HepG2 (cell line): ENCODE measurements around the gene TMEM204. TPM values are rescaled to one million over a fixed set of nuclear protein-coding genes. Genes with fewer than 3 reads are reported as not detected.

Experiments used
- ATAC-seq: fragments of 200-7000 bp; cut with Tn5 transposase; 3 replicates; pipeline ENCODE4 v1.9.1; 2020; ENCODE audit warnings: mild to moderate bottlenecking, moderate library complexity
- BruUV-seq: library from RNA; stranded (reverse); fragments of 400-500 nt; replicated peaks from 2 replicates; lab custom pipeline; 2021; lab: Mats Ljungman, UMichigan
- CTCF ChIA-PET: fragments of 300-600 bp; formaldehyde crosslinking; extraction: SDS; loops from one replicate; lab custom pipeline; 2021; ENCODE audit warnings: low total read pairs, inconsistent platforms, low intra/inter-chr PET ratio; lab: Yijun Ruan, JAX
- POLR2A ChIA-PET: fragments of 350-600 bp; sonication (Branson Sonifier 250); formaldehyde crosslinking; loops from one replicate; lab custom pipeline; 2020; ENCODE audit warnings: antibody characterized with exemption, inconsistent platforms; lab: Yijun Ruan, JAX
- DNase-seq: peaks from one replicate; pipeline ENCODE4 v3.0.0-alpha.2; 2015; ENCODE audit warnings: low spot score
- FAIRE-seq: peaks from 3 replicates; lab custom pipeline; 2011; peaks lifted over from hg19 to GRCh38; lab: Jason Lieb, UNC
- H2AFZ ChIP-seq: one replicate; pipeline ENCODE4 v1.6.1; 2011; ENCODE audit warnings: low read length, inconsistent platforms
- H3K27ac ChIP-seq: fragments of 300-600 bp; 3 replicates; pipeline ENCODE4 v1.8.0; 2011; ENCODE audit warnings: mixed run types, mild to moderate bottlenecking, mixed read lengths, low read length, inconsistent platforms; ENCODE audit not compliant: insufficient read depth; ENCODE audit errors: extremely low read length
- H3K27me3 ChIP-seq, 2 experiments: fragments of 200-600 bp in 1 of 2; 2 replicates in 1 of 2; 3 replicates in 1 of 2; pipeline versions ENCODE4 v1.6.0 to v1.8.0; 2011; ENCODE audit warnings: low read length in 2 of 2, mild to moderate bottlenecking in 2 of 2, moderate library complexity in 2 of 2, inconsistent platforms in 1 of 2; ENCODE audit not compliant: insufficient read depth in 2 of 2, control insufficient read depth in 1 of 2
- H3K36me3 ChIP-seq, 2 experiments: fragments of 200-600 bp in 1 of 2; replicated peaks in 1 of 2; 2 replicates in 1 of 2; 3 replicates in 1 of 2; pipeline versions ENCODE4 v1.5.1 to v1.8.0; 2011; ENCODE audit warnings: low read length in 2 of 2, inconsistent platforms in 1 of 2; ENCODE audit not compliant: insufficient read depth in 2 of 2, control insufficient read depth in 1 of 2
- H3K4me1 ChIP-seq: 2 replicates; pipeline ENCODE4 v1.5.1; 2012; ENCODE audit warnings: low read length, inconsistent platforms; ENCODE audit not compliant: insufficient read depth
- H3K4me2 ChIP-seq: 2 replicates; pipeline ENCODE4 v1.6.0; 2011; ENCODE audit warnings: low read depth, low read length, inconsistent platforms
- H3K4me3 ChIP-seq, 3 experiments: fragments of 200-600 bp in 1 of 3; sonication (generic), shearing (Covaris generic) in 1 of 3; replicated peaks in 1 of 3; 2 replicates each; pipeline ENCODE4 v1.5.1; 2011 to 2016; ENCODE audit warnings: low read length in 3 of 3, inconsistent platforms in 2 of 3, low read depth in 2 of 3, mild to moderate bottlenecking in 2 of 3, control low read depth in 1 of 3, mixed read lengths in 1 of 3; ENCODE audit not compliant: insufficient read depth in 1 of 3
- H3K79me2 ChIP-seq: one replicate; pipeline ENCODE4 v1.6.1; 2011; ENCODE audit warnings: low read length, inconsistent platforms; ENCODE audit not compliant: insufficient read depth
- H3K9ac ChIP-seq: 2 replicates; pipeline ENCODE4 v1.6.0; 2011; ENCODE audit warnings: mild to moderate bottlenecking, low read depth, low read length, inconsistent platforms; ENCODE audit not compliant: insufficient read depth
- H3K9me3 ChIP-seq: 2 replicates; pipeline ENCODE4 v1.5.1; 2012; ENCODE audit warnings: mild to moderate bottlenecking, low read length
- H4K20me1 ChIP-seq: 2 replicates; pipeline ENCODE4 v1.6.0; 2011; ENCODE audit warnings: inconsistent platforms, mild to moderate bottlenecking, low read length, moderate library complexity; ENCODE audit not compliant: insufficient read depth
- FOSL1 ChIP-seq: sonication (generic); formaldehyde crosslinking; IDR thresholded peaks from 2 replicates; pipeline ENCODE4 v1.9.0; 2021; ENCODE audit warnings: missing genetic modification reagents, borderline replicate concordance
- SATB2 ChIP-seq: sonication (generic); formaldehyde crosslinking; IDR thresholded peaks from 2 replicates; pipeline ENCODE4 v1.5.0; 2020; ENCODE audit warnings: missing genetic modification reagents
- SMC3 ChIP-seq: IDR thresholded peaks from 2 replicates; pipeline ENCODE4 v1.6.1; 2011; ENCODE audit warnings: low read length, improper control_type of control experiment
- ZSCAN9 ChIP-seq: IDR thresholded peaks from 2 replicates; pipeline ENCODE4 v1.6.1; 2016; ENCODE audit warnings: borderline replicate concordance
- WGBS: methylation state at CpG from one replicate; pipeline ENCODE4 v1.1.6; 2017; ENCODE audit warnings: low lambda C conversion rate; 5-methylcytosine and 5-hydroxymethylcytosine counted together
- in situ Hi-C: cut with HindIII; loops from 2 replicates; pipeline ENCODE4 v1.10.0; 2017; ENCODE audit warnings: low pct_unique_long_range_greater_than_20kb; ENCODE audit not compliant: extremely low pct_ligation_motif_present
- intact Hi-C: fragments of 100-400 bp; cut with micrococcal nuclease; formaldehyde crosslinking; loops from one replicate; pipeline ENCODE4 v1.10.0; 2022; ENCODE audit not compliant: unreplicated experiment
- polyA plus RNA-seq, 8 experiments: library from polyadenylated mRNA; depleted of rRNA in 3 of 8; stranded (reverse) in 7 of 8; unstranded in 1 of 8; fragments of >200 nt; fragmentation: Illumina TruSeq in 4 of 8; extraction: Trizol in 4 of 8; gene quantifications; 2 replicates each; pipeline versions ENCODE4 v1.2.1 to v1.2.3, GENCODE V29; 2011 to 2016; ENCODE audit warnings: low read depth in 4 of 8, missing spikeins in 1 of 8, mixed read lengths in 1 of 8; ENCODE audit not compliant: insufficient read depth in 1 of 8
- total RNA-seq, 5 experiments: library from RNA; depleted of rRNA; stranded (reverse); fragments of >200 nt; fragmentation: Illumina TruSeq; extraction: Trizol; gene quantifications; 2 replicates each; pipeline ENCODE4 v1.2.3, GENCODE V29; 2016; ENCODE audit warnings: low read depth in 1 of 5
- TF ChIP-seq, protein P1 (sequence below): sonication (generic); formaldehyde crosslinking; IDR thresholded peaks from 2 replicates; pipeline ENCODE4 v1.9.0; 2022; ENCODE audit warnings: missing genetic modification reagents, mild to moderate bottlenecking, borderline replicate concordance
- TF ChIP-seq, protein P2 (sequence below): sonication (generic); formaldehyde crosslinking; IDR thresholded peaks from 2 replicates; pipeline ENCODE4 v1.4.0; 2020; ENCODE audit warnings: mild to moderate bottlenecking, missing genetic modification reagents, borderline replicate concordance
- TF ChIP-seq, protein P3 (sequence below): sonication (generic); formaldehyde crosslinking; IDR thresholded peaks from 2 replicates; pipeline ENCODE4 v1.9.0; 2022; ENCODE audit warnings: low read depth, missing genetic modification reagents
- TF ChIP-seq, protein P4 (sequence below): sonication (generic); formaldehyde crosslinking; IDR thresholded peaks from 2 replicates; pipeline ENCODE4 v1.9.0; 2021; ENCODE audit warnings: missing genetic modification reagents, mild to moderate bottlenecking, borderline replicate concordance

TMEM204 gene
- total and polyA plus RNA-seq, 2 of the 13 experiments (the other 11 are each of a cell fraction or from before 2014, with no cell fraction given) = not detected

DNA sequence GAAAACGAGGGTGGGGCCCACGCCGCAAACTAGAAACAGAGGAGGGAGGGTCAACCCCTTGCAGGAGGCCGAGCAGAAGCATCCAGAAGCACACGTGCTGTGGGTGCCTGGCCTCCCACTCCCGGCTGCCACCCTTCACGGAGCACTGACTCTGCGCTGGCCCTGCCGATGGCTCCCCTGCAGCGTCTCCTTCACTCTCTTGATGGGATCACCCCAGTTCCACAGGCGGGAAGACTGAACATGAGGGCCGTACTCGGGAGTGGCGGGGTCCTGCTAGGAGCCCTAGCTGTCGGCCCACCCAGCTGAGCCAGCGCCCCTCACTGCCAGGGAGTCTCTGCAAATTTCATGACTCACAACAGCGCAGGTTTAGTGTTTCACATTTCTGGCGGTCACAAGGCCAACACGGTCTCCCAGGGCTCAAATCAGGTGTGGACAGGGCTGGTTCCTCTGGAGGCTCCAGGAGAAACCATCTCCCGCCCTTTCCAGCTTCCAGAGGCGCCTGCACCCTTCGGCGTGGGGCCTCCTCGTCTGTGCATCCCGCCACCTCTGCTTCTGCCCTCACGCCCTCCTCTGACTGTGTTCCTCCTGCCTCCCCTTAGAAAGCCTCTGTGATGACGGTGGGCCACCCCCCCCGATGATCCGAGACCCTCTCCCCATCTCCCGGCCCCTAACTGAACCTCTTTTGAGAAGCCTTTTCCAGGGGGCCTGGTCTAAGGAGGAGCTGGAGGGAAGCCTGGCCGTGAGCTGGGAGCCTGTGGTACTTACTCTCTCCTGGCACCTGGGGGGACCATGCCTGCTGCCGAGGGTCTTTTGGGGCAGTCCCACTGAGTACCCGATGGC is 46.7 kb upstream of the TMEM204 start:
- peak overlapping the region; percentile 34; the same call in 1 of the 2 replicates for H3K9ac ChIP-seq
- H3K4me2 ChIP-seq = peak overlapping the region; percentile 7; the same call in 1 of the 2 replicates
- H4K20me1 ChIP-seq = no peaks in the 10 kb centered on the region
- ChIA-PET POLR2A (interaction anchor here (0.7 kb wide), 1 partner anchor 9 kb away, joined by 4 read pairs; no protein-coding TSS in a partner anchor), CTCF (no interaction called here)
- DNase-seq = no peak
- in situ Hi-C loops = no loop called here
- peak overlapping the region in 1 of 3 experiments; percentile 3; a peak in 1 of 6 replicates for H3K4me3 ChIP-seq
- no TSS peak for BruUV-seq
- peaks cover 17% of the 10 kb centered on the region for H3K4me1 ChIP-seq
- 39% methylated on average over 19 of the region's 33 CpGs for WGBS
- no peak overlapping the region for H3K27ac ChIP-seq
- intact Hi-C loops = no loop called here
- H3K27me3 ChIP-seq = peaks cover 8 to 55% of the 10 kb centered on the region in 2 experiments
- peak; percentile 22 for ATAC-seq
- no peaks in the 10 kb centered on the region for H3K36me3 ChIP-seq
- FAIRE-seq = no peak
- H3K79me2 ChIP-seq = no peaks in the 10 kb centered on the region
- H3K9me3 ChIP-seq = no peaks in the 10 kb centered on the region
- H2AFZ ChIP-seq = no peak overlapping the region
- no peak for TF ChIP-seq ZSCAN9 (CRISPR knock-in tag)
- TF ChIP-seq, protein P1, sequence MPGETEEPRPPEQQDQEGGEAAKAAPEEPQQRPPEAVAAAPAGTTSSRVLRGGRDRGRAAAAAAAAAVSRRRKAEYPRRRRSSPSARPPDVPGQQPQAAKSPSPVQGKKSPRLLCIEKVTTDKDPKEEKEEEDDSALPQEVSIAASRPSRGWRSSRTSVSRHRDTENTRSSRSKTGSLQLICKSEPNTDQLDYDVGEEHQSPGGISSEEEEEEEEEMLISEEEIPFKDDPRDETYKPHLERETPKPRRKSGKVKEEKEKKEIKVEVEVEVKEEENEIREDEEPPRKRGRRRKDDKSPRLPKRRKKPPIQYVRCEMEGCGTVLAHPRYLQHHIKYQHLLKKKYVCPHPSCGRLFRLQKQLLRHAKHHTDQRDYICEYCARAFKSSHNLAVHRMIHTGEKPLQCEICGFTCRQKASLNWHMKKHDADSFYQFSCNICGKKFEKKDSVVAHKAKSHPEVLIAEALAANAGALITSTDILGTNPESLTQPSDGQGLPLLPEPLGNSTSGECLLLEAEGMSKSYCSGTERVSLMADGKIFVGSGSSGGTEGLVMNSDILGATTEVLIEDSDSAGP (CRISPR knock-in tag) = 0 out of 2 replicates have a peak, but pooled peaks have one; percentile 27

DNA sequence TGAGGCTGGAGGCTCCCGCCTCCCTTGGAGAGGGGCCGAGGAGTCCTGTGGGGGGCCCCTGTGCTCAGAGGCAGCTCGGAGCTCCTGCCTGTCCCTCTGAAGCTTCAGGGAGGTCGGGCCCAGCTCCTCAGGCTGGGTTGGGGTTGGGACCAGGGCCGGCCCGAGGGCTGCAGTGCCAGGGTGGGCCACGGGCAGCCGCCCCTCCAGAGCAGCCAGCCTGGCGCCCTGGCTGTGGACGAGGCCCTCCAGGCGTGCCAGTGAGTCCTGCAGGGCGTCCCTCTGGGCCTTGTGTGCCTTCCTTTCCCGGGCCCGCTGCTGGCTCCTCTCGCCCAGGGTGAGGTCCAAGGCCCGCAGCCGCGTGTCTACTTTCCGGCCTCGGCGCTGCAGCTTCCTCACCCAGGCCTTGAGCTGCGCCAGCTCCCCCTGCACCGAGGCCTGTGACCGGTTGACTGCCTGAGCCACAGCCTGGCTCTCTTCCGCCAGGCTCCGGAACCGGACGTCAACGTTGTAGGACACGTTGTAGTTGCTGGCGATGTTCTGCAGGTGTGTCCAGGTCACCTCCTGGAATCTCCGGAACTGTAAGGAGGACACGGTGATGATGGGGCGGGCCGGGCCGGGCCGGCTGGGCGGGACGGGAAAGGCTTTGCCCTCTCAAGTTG is 45.9 kb upstream of the TMEM204 start:
- H4K20me1 ChIP-seq = no peaks in the 10 kb centered on the region
- WGBS = 50% methylated on average over 6 of the region's 39 CpGs
- peaks cover 3 to 48% of the 10 kb centered on the region in 2 experiments; a peak in 4 of 5 replicates for H3K27me3 ChIP-seq
- intact Hi-C loops = no loop called here
- FAIRE-seq = no peak
- no peaks in the 10 kb centered on the region for H3K79me2 ChIP-seq
- DNase-seq = no peak
- no TSS peak for BruUV-seq
- no peak overlapping the region for H3K27ac ChIP-seq
- peak; percentile 32 for ATAC-seq
- no peak overlapping the region for H2AFZ ChIP-seq
- ChIA-PET POLR2A (no interaction called here), CTCF (no interaction called here)
- in situ Hi-C loops = no loop called here
- no peaks in the 10 kb centered on the region for H3K9me3 ChIP-seq
- peak overlapping the region in 1 of 3 experiments; percentile 3; a peak in 1 of 6 replicates for H3K4me3 ChIP-seq
- no peaks in the 10 kb centered on the region for H3K36me3 ChIP-seq
- H3K9ac ChIP-seq = peak overlapping the region; percentile 34; the same call in 1 of the 2 replicates
- peak overlapping the region; percentile 7; the same call in 1 of the 2 replicates for H3K4me2 ChIP-seq
- peaks cover 23% of the 10 kb centered on the region for H3K4me1 ChIP-seq
- TF ChIP-seq SMC3 (no peak), SATB2 (no peak), FOSL1 (CRISPR knock-in tag) (no peak)
- TF ChIP-seq, protein P2, sequence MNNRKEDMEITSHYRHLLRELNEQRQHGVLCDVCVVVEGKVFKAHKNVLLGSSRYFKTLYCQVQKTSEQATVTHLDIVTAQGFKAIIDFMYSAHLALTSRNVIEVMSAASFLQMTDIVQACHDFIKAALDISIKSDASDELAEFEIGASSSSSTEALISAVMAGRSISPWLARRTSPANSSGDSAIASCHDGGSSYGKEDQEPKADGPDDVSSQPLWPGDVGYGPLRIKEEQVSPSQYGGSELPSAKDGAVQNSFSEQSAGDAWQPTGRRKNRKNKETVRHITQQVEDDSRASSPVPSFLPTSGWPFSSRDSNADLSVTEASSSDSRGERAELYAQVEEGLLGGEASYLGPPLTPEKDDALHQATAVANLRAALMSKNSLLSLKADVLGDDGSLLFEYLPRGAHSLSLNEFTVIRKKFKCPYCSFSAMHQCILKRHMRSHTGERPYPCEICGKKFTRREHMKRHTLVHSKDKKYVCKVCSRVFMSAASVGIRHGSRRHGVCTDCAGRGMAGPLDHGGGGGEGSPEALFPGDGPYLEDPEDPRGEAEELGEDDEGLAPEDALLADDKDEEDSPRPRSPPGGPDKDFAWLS (CRISPR knock-in tag) = no peak
- TF ChIP-seq, protein P3, sequence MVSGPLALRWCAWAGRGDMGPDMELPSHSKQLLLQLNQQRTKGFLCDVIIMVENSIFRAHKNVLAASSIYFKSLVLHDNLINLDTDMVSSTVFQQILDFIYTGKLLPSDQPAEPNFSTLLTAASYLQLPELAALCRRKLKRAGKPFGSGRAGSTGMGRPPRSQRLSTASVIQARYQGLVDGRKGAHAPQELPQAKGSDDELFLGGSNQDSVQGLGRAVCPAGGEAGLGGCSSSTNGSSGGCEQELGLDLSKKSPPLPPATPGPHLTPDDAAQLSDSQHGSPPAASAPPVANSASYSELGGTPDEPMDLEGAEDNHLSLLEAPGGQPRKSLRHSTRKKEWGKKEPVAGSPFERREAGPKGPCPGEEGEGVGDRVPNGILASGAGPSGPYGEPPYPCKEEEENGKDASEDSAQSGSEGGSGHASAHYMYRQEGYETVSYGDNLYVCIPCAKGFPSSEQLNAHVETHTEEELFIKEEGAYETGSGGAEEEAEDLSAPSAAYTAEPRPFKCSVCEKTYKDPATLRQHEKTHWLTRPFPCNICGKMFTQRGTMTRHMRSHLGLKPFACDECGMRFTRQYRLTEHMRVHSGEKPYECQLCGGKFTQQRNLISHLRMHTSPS (CRISPR knock-in tag) = no peak
- TF ChIP-seq, protein P4, sequence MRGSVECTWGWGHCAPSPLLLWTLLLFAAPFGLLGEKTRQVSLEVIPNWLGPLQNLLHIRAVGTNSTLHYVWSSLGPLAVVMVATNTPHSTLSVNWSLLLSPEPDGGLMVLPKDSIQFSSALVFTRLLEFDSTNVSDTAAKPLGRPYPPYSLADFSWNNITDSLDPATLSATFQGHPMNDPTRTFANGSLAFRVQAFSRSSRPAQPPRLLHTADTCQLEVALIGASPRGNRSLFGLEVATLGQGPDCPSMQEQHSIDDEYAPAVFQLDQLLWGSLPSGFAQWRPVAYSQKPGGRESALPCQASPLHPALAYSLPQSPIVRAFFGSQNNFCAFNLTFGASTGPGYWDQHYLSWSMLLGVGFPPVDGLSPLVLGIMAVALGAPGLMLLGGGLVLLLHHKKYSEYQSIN (CRISPR knock-in tag) = no peak
